PC-3 (cell line): ENCODE data around the gene ATG4C. TPM values are rescaled to one million over a fixed set of nuclear protein-coding genes. Genes with fewer than 3 reads are reported as not detected.

ENCODE experiments used
- ATAC-seq: fragments of 200-7000 bp; cut with Tn5 transposase; 2 replicates; pipeline ENCODE4 v1.9.1; 2020; ENCODE audit warnings: mild to moderate bottlenecking, moderate library complexity
- BruUV-seq: library from RNA; stranded (reverse); fragments of 400-500 nt; replicated peaks from 2 replicates; lab custom pipeline; 2021; lab: Mats Ljungman, UMichigan
- CTCF ChIA-PET: fragments of 300-600 bp; sonication (Branson Sonifier 250); formaldehyde crosslinking; loops from one replicate; lab custom pipeline; 2022; ENCODE audit warnings: antibody characterized with exemption; lab: Charles Lee
- POLR2A ChIA-PET: fragments of 300-600 bp; sonication (Branson Sonifier 250); formaldehyde crosslinking; loops from one replicate; lab custom pipeline; 2022; ENCODE audit warnings: antibody characterized with exemption; ENCODE audit not compliant: unreplicated experiment; lab: Charles Lee
- DNase-seq: peaks from one replicate; pipeline ENCODE4 v3.0.0-alpha.2; 2015
- H2AFZ ChIP-seq: fragments of 300-600 bp; sonication (generic); 2 replicates; pipeline ENCODE4 v1.6.0; 2016; ENCODE audit warnings: antibody characterized with exemption, low read length
- H3F3A ChIP-seq: fragments of 300-600 bp; sonication (generic); one replicate; pipeline ENCODE4 v1.6.0; 2017; ENCODE audit warnings: antibody characterized with exemption, low read length, control low read depth, mild to moderate bottlenecking; ENCODE audit not compliant: unreplicated experiment
- H3K27ac ChIP-seq: fragments of 300-600 bp; sonication (generic); 2 replicates; pipeline ENCODE4 v1.5.1; 2016; ENCODE audit warnings: mild to moderate bottlenecking, low read length
- H3K27me3 ChIP-seq: fragments of 300-600 bp; sonication (generic); 2 replicates; pipeline ENCODE4 v1.6.1; 2016; ENCODE audit warnings: low read length, mixed read lengths
- H3K36me3 ChIP-seq: fragments of 300-600 bp; sonication (generic); 2 replicates; pipeline ENCODE4 v1.6.1; 2016; ENCODE audit warnings: low read depth, mixed run types, low read length, mixed read lengths
- H3K4me1 ChIP-seq: fragments of 300-600 bp; sonication (generic); 2 replicates; pipeline ENCODE4 v1.5.1; 2016; ENCODE audit warnings: low read length; ENCODE audit not compliant: insufficient read depth
- H3K4me2 ChIP-seq: fragments of 300-600 bp; sonication (generic); 2 replicates; pipeline ENCODE4 v1.6.0; 2016; ENCODE audit warnings: low read length
- H3K4me3 ChIP-seq: fragments of 300-600 bp; sonication (generic); 2 replicates; pipeline ENCODE4 v1.5.1; 2016; ENCODE audit warnings: mild to moderate bottlenecking, low read length, mixed read lengths
- H3K79me2 ChIP-seq: fragments of 300-600 bp; sonication (generic); 2 replicates; pipeline ENCODE4 v1.6.1; 2017; ENCODE audit warnings: low read length, mixed read lengths
- H3K9ac ChIP-seq: fragments of 300-600 bp; sonication (generic); 2 replicates; pipeline ENCODE4 v1.6.0; 2016; ENCODE audit warnings: mild to moderate bottlenecking, low read length
- H3K9me2 ChIP-seq: fragments of 300-600 bp; sonication (generic); replicated peaks from 2 replicates; pipeline ENCODE4 v1.6.1; 2016; ENCODE audit warnings: mixed run types, low read length, mixed read lengths
- H3K9me3 ChIP-seq: fragments of 300-600 bp; sonication (generic); 2 replicates; pipeline ENCODE4 v1.6.1; 2016; ENCODE audit warnings: low read length, mixed read lengths
- H4K20me1 ChIP-seq: fragments of 300-600 bp; sonication (generic); 2 replicates; pipeline ENCODE4 v1.6.1; 2016; ENCODE audit warnings: low read length, mixed read lengths
- CTCF ChIP-seq: fragments of 300-600 bp; sonication (generic); conservative IDR thresholded peaks from 2 replicates; pipeline ENCODE4 v1.5.1; 2017; ENCODE audit warnings: antibody characterized with exemption, low read depth, mild to moderate bottlenecking, low read length
- EZH2 ChIP-seq: fragments of 300-600 bp; sonication (generic); IDR thresholded peaks from one replicate; pipeline ENCODE4 v1.6.1; 2017; ENCODE audit warnings: antibody characterized with exemption, mild to moderate bottlenecking, low read length; ENCODE audit not compliant: unreplicated experiment
- EZH2phosphoT487 ChIP-seq: fragments of 300-600 bp; sonication (generic); IDR thresholded peaks from 2 replicates; pipeline ENCODE4 v1.6.1; 2018; ENCODE audit warnings: mild to moderate bottlenecking, antibody characterized with exemption, low read length, borderline replicate concordance
- intact Hi-C: fragments of 100-400 bp; cut with micrococcal nuclease; formaldehyde crosslinking; loops from 2 replicates; pipeline ENCODE4 v1.9.0; 2023
- total RNA-seq: library from RNA; depleted of rRNA; stranded (reverse); fragments of >200 nt; gene quantifications from 2 replicates; pipeline ENCODE4 v1.2.3, GENCODE V29; 2014

ATG4C gene
- total RNA-seq, 1 experiment from 2014 or later, result 8.8 TPM

- H3F3A ChIP-seq, result no peaks in the 10 kb centered on the region
- POLR2A ChIA-PET, result no interaction called here
- intact Hi-C loops, result no loop called here
- no peak overlapping the region for H3K4me3 ChIP-seq
- no peaks in the 10 kb centered on the region for H3K36me3 ChIP-seq
- H3K9me3 ChIP-seq, result no peaks in the 10 kb centered on the region
- TF ChIP-seq CTCF, result no peak
- no peak for TF ChIP-seq EZH2
- TF ChIP-seq EZH2phosphoT487, result no peak
- H3K9ac ChIP-seq, result no peak overlapping the region
- no peaks in the 10 kb centered on the region for H3K4me1 ChIP-seq
- H3K79me2 ChIP-seq, result no peaks in the 10 kb centered on the region
- no peak overlapping the region for H3K4me2 ChIP-seq
- H4K20me1 ChIP-seq, result no peaks in the 10 kb centered on the region
- no peak overlapping the region for H3K27ac ChIP-seq
- H2AFZ ChIP-seq, result no peak overlapping the region
- ATAC-seq, result no peak
- DNase-seq, result no peak
- CTCF ChIA-PET, result no interaction called here
- BruUV-seq, result no TSS peak
- H3K9me2 ChIP-seq, result no peaks in the 10 kb centered on the region
- H3K27me3 ChIP-seq, result peaks cover 9% of the 10 kb centered on the region; the same call in 1 of the 2 replicates
Observed at GRCh38 chr1:62772607-62773295, 11.2 kb upstream of the ATG4C start.

GRCh38 chr1:62774006-62774405, 9.9 kb upstream of the ATG4C start:
- H3K27me3 ChIP-seq, result peaks cover 20% of the 10 kb centered on the region; the same call in 1 of the 2 replicates
- H3K4me3 ChIP-seq, result no peak overlapping the region
- no peaks in the 10 kb centered on the region for H3K79me2 ChIP-seq
- ChIA-PET POLR2A (no interaction called here), CTCF (no interaction called here)
- H3K9me3 ChIP-seq, result no peaks in the 10 kb centered on the region
- no peak overlapping the region for H3K9ac ChIP-seq
- intact Hi-C loops, result no loop called here
- no peak for DNase-seq
- H3F3A ChIP-seq, result no peaks in the 10 kb centered on the region
- H3K9me2 ChIP-seq, result no peaks in the 10 kb centered on the region
- TF ChIP-seq CTCF (no peak), EZH2phosphoT487 (no peak), EZH2 (no peak)
- no peaks in the 10 kb centered on the region for H4K20me1 ChIP-seq
- no TSS peak for BruUV-seq
- ATAC-seq, result no peak
- no peaks in the 10 kb centered on the region for H3K4me1 ChIP-seq
- H3K27ac ChIP-seq, result no peak overlapping the region
- H3K4me2 ChIP-seq, result no peak overlapping the region
- H3K36me3 ChIP-seq, result no peaks in the 10 kb centered on the region
- no peak overlapping the region for H2AFZ ChIP-seq

- H4K20me1 ChIP-seq, result no peaks in the 10 kb centered on the region
- no peaks in the 10 kb centered on the region for H3F3A ChIP-seq
- no peak overlapping the region for H3K9ac ChIP-seq
- no peaks in the 10 kb centered on the region for H3K4me1 ChIP-seq
- TF ChIP-seq EZH2 (no peak), EZH2phosphoT487 (no peak), CTCF (no peak)
- DNase-seq, result no peak
- CTCF ChIA-PET, result no interaction called here
- BruUV-seq, result no TSS peak
- no peaks in the 10 kb centered on the region for H3K9me2 ChIP-seq
- intact Hi-C loops, result no loop called here
- peaks cover 28% of the 10 kb centered on the region for H3K27me3 ChIP-seq
- H3K4me2 ChIP-seq, result no peak overlapping the region
- no peaks in the 10 kb centered on the region for H3K79me2 ChIP-seq
- H3K27ac ChIP-seq, result no peak overlapping the region
- H3K36me3 ChIP-seq, result no peaks in the 10 kb centered on the region
- no peak for ATAC-seq
- POLR2A ChIA-PET, result no interaction called here
- H3K9me3 ChIP-seq, result no peaks in the 10 kb centered on the region
- no peak overlapping the region for H2AFZ ChIP-seq
- no peak overlapping the region for H3K4me3 ChIP-seq
Observed at GRCh38 chr1:62774971-62775595, 8.8 kb upstream of the ATG4C start.
